PC-3 (cell line): Measurements from ENCODE around the gene CAMTA1. TPM values are rescaled to one million over a fixed set of nuclear protein-coding genes. Genes with fewer than 3 reads are reported as not detected.

Source experiments
- ATAC-seq: fragments of 200-7000 bp; cut with Tn5 transposase; 2 replicates; pipeline ENCODE4 v1.9.1; 2020; ENCODE audit warnings: mild to moderate bottlenecking, moderate library complexity
- BruUV-seq: library from RNA; stranded (reverse); fragments of 400-500 nt; replicated peaks from 2 replicates; lab custom pipeline; 2021; lab: Mats Ljungman, UMichigan
- CTCF ChIA-PET: fragments of 300-600 bp; sonication (Branson Sonifier 250); formaldehyde crosslinking; loops from one replicate; lab custom pipeline; 2022; ENCODE audit warnings: antibody characterized with exemption; lab: Charles Lee
- POLR2A ChIA-PET: fragments of 300-600 bp; sonication (Branson Sonifier 250); formaldehyde crosslinking; loops from one replicate; lab custom pipeline; 2022; ENCODE audit warnings: antibody characterized with exemption; ENCODE audit not compliant: unreplicated experiment; lab: Charles Lee
- DNase-seq: peaks from one replicate; pipeline ENCODE4 v3.0.0-alpha.2; 2015
- H2AFZ ChIP-seq: fragments of 300-600 bp; sonication (generic); 2 replicates; pipeline ENCODE4 v1.6.0; 2016; ENCODE audit warnings: antibody characterized with exemption, low read length
- H3F3A ChIP-seq: fragments of 300-600 bp; sonication (generic); one replicate; pipeline ENCODE4 v1.6.0; 2017; ENCODE audit warnings: antibody characterized with exemption, low read length, control low read depth, mild to moderate bottlenecking; ENCODE audit not compliant: unreplicated experiment
- H3K27ac ChIP-seq: fragments of 300-600 bp; sonication (generic); 2 replicates; pipeline ENCODE4 v1.5.1; 2016; ENCODE audit warnings: mild to moderate bottlenecking, low read length
- H3K27me3 ChIP-seq: fragments of 300-600 bp; sonication (generic); 2 replicates; pipeline ENCODE4 v1.6.1; 2016; ENCODE audit warnings: low read length, mixed read lengths
- H3K36me3 ChIP-seq: fragments of 300-600 bp; sonication (generic); 2 replicates; pipeline ENCODE4 v1.6.1; 2016; ENCODE audit warnings: low read depth, mixed run types, low read length, mixed read lengths
- H3K4me1 ChIP-seq: fragments of 300-600 bp; sonication (generic); 2 replicates; pipeline ENCODE4 v1.5.1; 2016; ENCODE audit warnings: low read length; ENCODE audit not compliant: insufficient read depth
- H3K4me2 ChIP-seq: fragments of 300-600 bp; sonication (generic); 2 replicates; pipeline ENCODE4 v1.6.0; 2016; ENCODE audit warnings: low read length
- H3K4me3 ChIP-seq: fragments of 300-600 bp; sonication (generic); 2 replicates; pipeline ENCODE4 v1.5.1; 2016; ENCODE audit warnings: mild to moderate bottlenecking, low read length, mixed read lengths
- H3K79me2 ChIP-seq: fragments of 300-600 bp; sonication (generic); 2 replicates; pipeline ENCODE4 v1.6.1; 2017; ENCODE audit warnings: low read length, mixed read lengths
- H3K9ac ChIP-seq: fragments of 300-600 bp; sonication (generic); 2 replicates; pipeline ENCODE4 v1.6.0; 2016; ENCODE audit warnings: mild to moderate bottlenecking, low read length
- H3K9me2 ChIP-seq: fragments of 300-600 bp; sonication (generic); replicated peaks from 2 replicates; pipeline ENCODE4 v1.6.1; 2016; ENCODE audit warnings: mixed run types, low read length, mixed read lengths
- H3K9me3 ChIP-seq: fragments of 300-600 bp; sonication (generic); 2 replicates; pipeline ENCODE4 v1.6.1; 2016; ENCODE audit warnings: low read length, mixed read lengths
- H4K20me1 ChIP-seq: fragments of 300-600 bp; sonication (generic); 2 replicates; pipeline ENCODE4 v1.6.1; 2016; ENCODE audit warnings: low read length, mixed read lengths
- CTCF ChIP-seq: fragments of 300-600 bp; sonication (generic); conservative IDR thresholded peaks from 2 replicates; pipeline ENCODE4 v1.5.1; 2017; ENCODE audit warnings: antibody characterized with exemption, low read depth, mild to moderate bottlenecking, low read length
- EZH2 ChIP-seq: fragments of 300-600 bp; sonication (generic); IDR thresholded peaks from one replicate; pipeline ENCODE4 v1.6.1; 2017; ENCODE audit warnings: antibody characterized with exemption, mild to moderate bottlenecking, low read length; ENCODE audit not compliant: unreplicated experiment
- EZH2phosphoT487 ChIP-seq: fragments of 300-600 bp; sonication (generic); IDR thresholded peaks from 2 replicates; pipeline ENCODE4 v1.6.1; 2018; ENCODE audit warnings: mild to moderate bottlenecking, antibody characterized with exemption, low read length, borderline replicate concordance
- intact Hi-C: fragments of 100-400 bp; cut with micrococcal nuclease; formaldehyde crosslinking; loops from 2 replicates; pipeline ENCODE4 v1.9.0; 2023
- total RNA-seq: library from RNA; depleted of rRNA; stranded (reverse); fragments of >200 nt; gene quantifications from 2 replicates; pipeline ENCODE4 v1.2.3, GENCODE V29; 2014

CAMTA1 gene
- total RNA-seq, 1 experiment from 2014 or later: 40.8 TPM

- no peaks in the 10 kb centered on the region for H3F3A ChIP-seq
- ChIA-PET POLR2A (no interaction called here), CTCF (no interaction called here)
- BruUV-seq: no TSS peak
- no peak for ATAC-seq
- H3K4me3 ChIP-seq: peak overlapping the region; percentile 68
- H3K9me2 ChIP-seq: no peaks in the 10 kb centered on the region
- H3K27ac ChIP-seq: no peak overlapping the region
- H3K9me3 ChIP-seq: no peaks in the 10 kb centered on the region
- peak overlapping the region; percentile 78 for H2AFZ ChIP-seq
- H3K9ac ChIP-seq: peak overlapping the region; percentile 87
- no peaks in the 10 kb centered on the region for H3K36me3 ChIP-seq
- TF ChIP-seq EZH2phosphoT487: no peak
- TF ChIP-seq CTCF: 0 out of 2 replicates have a peak, but pooled peaks have one; percentile 23
- H4K20me1 ChIP-seq: peaks cover 17% of the 10 kb centered on the region; the same call in 1 of the 2 replicates
- no peaks in the 10 kb centered on the region for H3K27me3 ChIP-seq
- intact Hi-C loops: no loop called here
- peaks cover 24% of the 10 kb centered on the region for H3K79me2 ChIP-seq
- DNase-seq: no peak
- peak overlapping the region; percentile 85 for H3K4me2 ChIP-seq
- peaks cover 21% of the 10 kb centered on the region; the same call in 1 of the 2 replicates for H3K4me1 ChIP-seq
Measured at GRCh38 chr1:6783221-6783620, 2.0 kb upstream of the CAMTA1 start.

DNA sequence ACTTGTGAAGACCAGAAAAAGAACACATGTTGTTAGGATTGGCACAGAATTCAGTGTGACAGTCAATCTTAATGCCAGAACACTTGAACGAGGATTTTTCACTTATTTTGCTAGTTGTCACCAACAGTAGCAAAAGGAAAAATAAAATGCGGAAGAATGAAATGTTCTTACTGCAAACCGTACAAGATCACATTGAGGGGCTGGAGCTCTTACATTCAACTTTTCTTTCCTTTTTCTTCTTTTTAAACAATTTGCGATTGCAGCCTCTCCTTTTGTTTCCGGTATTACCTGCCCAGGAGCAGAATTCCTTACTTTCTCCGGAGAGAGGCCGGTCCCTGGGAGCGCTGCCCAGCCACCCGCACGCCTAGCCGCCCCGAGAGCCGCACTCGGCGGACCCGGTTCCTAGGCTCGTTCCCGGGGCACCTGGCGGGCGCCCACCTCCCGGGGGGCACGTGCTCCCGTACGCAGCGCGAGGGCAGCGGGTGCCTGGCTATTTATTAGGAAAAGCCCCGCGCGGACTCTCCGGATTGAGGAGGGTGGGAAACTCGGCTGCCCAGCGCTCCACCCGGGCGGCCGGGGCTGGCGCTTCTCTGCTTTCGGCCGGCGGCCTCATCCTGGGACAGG, 1.2 kb upstream of the CAMTA1 start:
- peak overlapping the region; percentile 87 for H3K9ac ChIP-seq
- ATAC-seq (peak; percentile 1), DNase-seq (peak; percentile 41)
- POLR2A ChIA-PET: interaction anchor here (0.6 to 0.7 kb wide), 5 partner anchors 15 to 1897 kb away, joined by 3 to 14 read pairs (median 5); no protein-coding TSS in a partner anchor
- peak overlapping the region; percentile 68 for H3K4me3 ChIP-seq
- BruUV-seq: no TSS peak
- H2AFZ ChIP-seq: peak overlapping the region; percentile 78
- H3K27me3 ChIP-seq: no peaks in the 10 kb centered on the region
- no peaks in the 10 kb centered on the region for H3F3A ChIP-seq
- H3K36me3 ChIP-seq: no peaks in the 10 kb centered on the region
- peaks cover 25% of the 10 kb centered on the region; the same call in 1 of the 2 replicates for H4K20me1 ChIP-seq
- CTCF ChIA-PET: interaction anchor here (0.6 to 2.0 kb wide), 3 partner anchors 64 to 286 kb away, joined by 4 to 6 read pairs (median 6); partner anchors contain the start of gene DNAJC11
- H3K27ac ChIP-seq: peak overlapping the region; percentile 75
- no peaks in the 10 kb centered on the region for H3K9me2 ChIP-seq
- H3K9me3 ChIP-seq: no peaks in the 10 kb centered on the region
- H3K79me2 ChIP-seq: peaks cover 32% of the 10 kb centered on the region
- peaks cover 21% of the 10 kb centered on the region; the same call in 1 of the 2 replicates for H3K4me1 ChIP-seq
- intact Hi-C loops: loop anchor here (1.0 to 2.0 kb wide), 3 partner anchors 64 to 171 kb away; partner anchors contain the start of genes DNAJC11 and PHF13
- TF ChIP-seq CTCF (no peak), EZH2phosphoT487 (no peak), EZH2 (no peak)
- peak overlapping the region; percentile 85 for H3K4me2 ChIP-seq
